Hypothalamus (tissue), 51 donors: ENCODE data around the gene HERPUD1.
A peak's percentile ranks its signal among the peaks of the same experiment; 100 is the strongest.
"Not testable (repeated sequence)": the region's sequence is repeated elsewhere in the genome, so short reads cannot be mapped to it uniquely, and the experiment has no call there.

Source experiments
- DNase-seq, 51 donors: peaks; one replicate each; lab custom pipeline; 2025; lab: John Stamatoyannopoulos, UW

HERPUD1 gene

DNA sequence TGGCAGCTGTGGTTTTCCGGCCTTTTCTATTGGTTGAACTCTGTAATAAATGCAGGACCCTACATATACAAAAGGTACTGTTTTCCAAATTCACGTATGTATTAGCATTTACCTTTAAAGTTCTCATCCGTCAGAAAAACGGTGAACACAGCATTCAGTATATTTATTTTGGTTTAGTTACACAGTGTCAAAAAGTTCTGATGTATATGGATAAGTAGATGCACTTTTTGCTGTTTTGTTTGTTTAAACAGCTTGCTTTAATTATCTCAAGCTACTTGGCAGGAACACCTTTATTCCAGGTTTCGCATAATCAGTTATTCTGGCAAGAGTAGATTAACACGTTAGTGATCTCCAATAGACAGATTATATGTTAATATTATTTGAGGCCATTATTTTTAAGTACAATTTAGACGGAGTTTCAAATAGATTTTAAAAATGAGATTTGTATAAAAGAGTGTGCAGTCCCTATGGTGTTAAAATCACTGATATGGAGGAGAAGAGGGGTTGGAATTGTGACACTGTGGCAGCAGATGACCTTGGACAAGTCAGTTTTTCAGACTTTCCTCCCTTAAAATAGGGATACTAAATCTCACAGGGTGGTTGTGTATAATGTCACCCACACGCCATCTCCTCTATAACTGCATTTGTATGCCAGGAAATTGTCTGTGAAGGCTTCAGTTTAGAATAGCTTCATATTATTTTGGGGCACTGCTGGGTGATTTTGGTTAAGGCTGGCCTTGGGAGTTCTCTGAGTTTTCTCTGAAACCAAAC, 2.1 kb downstream of the HERPUD1 start:
- DNase-seq = no peak

GRCh38 chr16:56934599-56935145, 2.7 kb downstream of the HERPUD1 start:
- not testable (repeated sequence) for DNase-seq

GRCh38 chr16:56935201-56935600, 3.3 kb downstream of the HERPUD1 start:
- no peak for DNase-seq

GRCh38 chr16:56936491-56936890, 4.5 kb downstream of the HERPUD1 start:
- DNase-seq = no peak

- peak in 1 of 51 donors; percentile 13 for DNase-seq
These were observed 5.0 kb downstream of the HERPUD1 start for GRCh38 chr16:56936950-56937349.

DNA sequence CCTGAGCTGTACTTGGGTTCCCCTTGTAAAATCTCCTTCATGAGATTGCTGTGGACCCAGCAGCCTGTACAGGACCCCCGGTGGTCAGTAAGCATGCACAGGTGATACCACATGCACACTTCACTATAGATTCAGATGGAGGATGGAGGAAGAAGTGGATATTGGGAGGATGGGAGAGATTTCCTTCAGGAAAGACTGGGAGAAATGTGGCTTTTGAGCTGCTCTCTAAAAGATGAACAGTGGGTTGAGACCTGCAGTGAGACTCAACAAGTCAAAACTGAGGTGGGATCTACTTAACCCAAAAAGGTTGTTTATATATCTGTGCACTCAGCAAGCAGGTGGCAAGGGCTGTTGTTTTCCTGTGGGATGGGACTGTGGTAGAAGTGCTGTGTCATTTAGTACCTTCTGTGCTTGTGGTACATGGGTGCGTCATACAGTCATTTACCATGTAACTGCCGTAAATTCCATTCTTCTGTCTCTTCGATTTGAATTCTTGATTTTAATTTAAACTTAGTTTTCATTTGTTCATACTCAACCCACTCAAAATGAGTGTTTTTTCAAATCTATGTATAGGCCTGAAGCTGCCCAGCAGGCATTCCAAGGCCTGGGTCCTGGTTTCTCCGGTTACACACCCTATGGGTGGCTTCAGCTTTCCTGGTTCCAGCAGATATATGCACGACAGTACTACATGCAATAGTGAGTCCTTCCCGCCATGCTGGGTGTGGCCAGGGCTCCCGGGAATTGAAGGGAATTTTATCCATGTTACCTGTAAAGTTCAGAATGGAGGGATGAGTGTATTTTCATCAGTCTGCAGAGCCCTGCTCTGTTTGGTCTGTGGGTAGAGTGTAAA, 6.9 kb downstream of the HERPUD1 start:
- DNase-seq = no peak

DNA sequence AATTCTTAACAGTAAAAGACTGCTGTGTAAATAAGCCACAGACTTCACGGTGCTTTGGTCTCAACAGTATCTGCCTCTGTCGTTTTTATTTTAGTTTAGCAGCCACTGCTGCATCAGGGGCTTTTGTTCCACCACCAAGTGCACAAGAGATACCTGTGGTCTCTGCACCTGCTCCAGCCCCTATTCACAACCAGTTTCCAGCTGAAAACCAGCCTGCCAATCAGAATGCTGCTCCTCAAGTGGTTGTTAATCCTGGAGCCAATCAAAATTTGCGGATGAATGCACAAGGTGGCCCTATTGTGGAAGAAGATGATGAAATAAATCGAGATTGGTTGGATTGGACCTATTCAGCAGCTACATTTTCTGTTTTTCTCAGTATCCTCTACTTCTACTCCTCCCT, 7.9 kb downstream of the HERPUD1 start:
- no peak for DNase-seq

- DNase-seq = no peak
These were observed 9.2 kb downstream of the HERPUD1 start for GRCh38 chr16:56941092-56941491.

DNA sequence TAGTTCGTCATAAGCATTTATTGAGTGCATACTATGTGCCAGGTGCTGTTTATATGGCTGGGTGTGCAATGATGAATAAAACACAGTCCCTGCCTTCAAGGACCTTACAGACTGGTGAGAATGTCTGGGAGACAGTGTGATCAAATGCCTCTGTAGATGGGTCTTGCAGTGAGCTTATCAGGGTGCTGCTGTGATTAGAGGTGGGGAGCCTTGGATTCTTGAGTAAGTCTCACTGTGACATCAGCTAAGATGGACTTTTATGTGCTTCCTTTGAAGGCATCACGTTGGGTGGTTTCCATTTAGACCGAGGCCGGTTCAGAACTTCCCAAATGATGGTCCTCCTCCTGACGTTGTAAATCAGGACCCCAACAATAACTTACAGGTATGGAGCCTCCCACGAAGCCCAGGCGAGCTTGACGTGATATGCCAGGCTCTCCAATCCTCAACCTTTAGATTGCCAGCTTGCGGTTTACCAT, 10.0 kb downstream of the HERPUD1 start:
- no peak for DNase-seq

DNA sequence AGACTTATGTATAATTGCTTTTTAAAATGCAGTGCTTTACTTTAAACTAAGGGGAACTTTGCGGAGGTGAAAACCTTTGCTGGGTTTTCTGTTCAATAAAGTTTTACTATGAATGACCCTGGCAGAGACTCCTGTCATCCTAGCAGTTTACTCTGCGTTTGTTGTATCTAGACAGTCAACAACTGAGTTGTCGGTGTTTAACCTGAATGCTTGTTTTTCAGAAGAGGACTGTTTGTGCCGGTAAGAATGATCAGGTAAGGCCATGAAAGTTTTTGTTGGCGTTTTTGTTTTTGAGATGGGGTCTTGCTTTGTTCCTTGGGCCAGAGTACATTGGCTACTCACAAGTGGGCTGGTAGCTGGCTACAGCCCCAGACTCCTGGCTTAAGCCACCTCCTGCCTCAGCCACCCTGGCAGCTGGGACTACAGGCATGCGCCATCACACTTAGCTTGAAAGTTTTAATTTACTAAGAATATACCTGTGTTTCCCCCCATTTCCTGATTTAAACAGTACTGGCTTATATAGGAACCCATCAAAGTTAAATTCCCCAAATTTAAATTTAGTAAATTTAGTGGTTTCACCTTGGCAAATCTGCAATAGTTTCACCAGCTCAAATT, 11.9 kb downstream of the HERPUD1 start:
- no peak for DNase-seq

DNA sequence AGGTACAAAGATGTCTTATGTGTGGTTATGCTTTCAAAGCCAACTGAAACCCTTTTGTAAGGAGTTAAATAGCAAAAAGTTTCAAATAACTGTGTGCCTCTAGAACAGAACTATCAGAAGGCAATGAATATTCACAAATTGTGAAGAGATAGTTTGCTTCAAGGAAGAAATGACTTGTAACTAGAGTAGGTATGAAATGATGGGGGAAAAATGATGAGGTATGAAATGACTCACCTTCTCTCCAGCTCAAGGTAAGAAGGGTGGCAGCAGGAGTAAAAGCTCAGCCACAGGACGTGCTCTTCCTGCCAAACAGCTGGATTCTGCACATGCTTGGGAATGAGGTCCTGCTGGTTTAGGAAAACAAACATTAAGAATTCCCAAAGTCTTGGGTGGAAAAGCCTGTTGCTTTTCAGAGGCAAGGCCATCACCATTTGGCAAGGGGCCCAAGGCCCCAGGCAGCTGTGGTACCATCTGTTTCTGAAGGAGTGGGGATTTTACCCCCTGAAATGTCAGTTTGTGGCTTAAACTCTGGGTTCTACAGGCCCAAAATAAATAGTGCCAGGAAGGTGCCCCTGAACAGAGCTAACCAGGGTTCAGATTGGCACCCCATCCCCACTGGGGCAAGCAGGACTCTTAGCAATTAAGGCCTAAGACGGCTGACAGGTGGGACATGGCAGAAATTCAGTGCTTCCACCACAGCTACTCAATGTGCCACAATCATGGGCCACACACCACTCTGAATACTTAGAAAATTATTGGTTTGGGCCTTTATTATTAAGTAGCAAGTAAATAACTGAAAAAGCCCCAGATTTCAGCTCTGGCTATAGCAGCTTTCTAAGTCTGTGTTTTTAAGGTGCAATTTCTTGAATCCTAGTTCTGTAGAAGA, 13.3 kb downstream of the HERPUD1 start:
- no peak for DNase-seq

DNA sequence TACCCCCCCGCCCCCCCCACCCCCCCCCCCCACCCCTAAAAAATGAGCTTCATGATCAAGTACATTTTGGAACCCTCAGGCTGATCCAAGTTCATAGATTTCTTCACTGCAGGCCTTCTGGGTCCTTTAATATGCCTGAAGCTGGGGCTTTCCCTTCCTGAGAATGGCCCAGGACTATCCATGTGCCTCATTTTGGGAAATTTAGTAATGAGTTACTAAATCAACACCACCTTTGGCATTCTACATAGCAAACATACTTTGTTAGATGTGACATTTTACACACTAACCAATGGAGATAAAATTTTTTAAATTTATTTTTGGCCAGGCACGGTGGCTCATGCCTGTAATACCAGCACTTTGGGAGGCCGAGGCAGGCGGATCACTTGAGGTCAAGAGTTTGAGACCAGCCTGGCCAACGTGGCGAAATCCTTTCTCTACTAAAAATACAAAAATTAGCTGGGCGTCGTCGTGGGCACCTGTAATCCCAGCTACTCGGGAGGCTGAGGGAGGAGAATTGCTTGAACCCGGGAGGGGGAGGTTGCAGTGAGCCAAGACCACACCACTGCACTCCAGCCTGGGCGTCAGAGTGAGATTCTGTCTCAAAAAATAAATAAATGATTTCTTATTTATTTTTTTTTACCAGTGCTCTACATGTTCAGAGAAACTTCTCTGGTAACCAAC, 14.0 kb downstream of the HERPUD1 start:
- no peak for DNase-seq

GRCh38 chr16:56946767-56947603, 15.0 kb downstream of the HERPUD1 start:
- DNase-seq = no peak

- DNase-seq = no peak
These were observed 15.7 kb downstream of the HERPUD1 start for GRCh38 chr16:56947604-56947995.

- DNase-seq = no peak
These were observed 16.3 kb downstream of the HERPUD1 start for GRCh38 chr16:56948234-56948633.

GRCh38 chr16:56950051-56950450, 18.1 kb downstream of the HERPUD1 start:
- DNase-seq = no peak

- DNase-seq = no peak
These were observed 18.5 kb downstream of the HERPUD1 start for GRCh38 chr16:56950455-56950854.
